ENCODE measurements around the gene PUSL1. TPM values are rescaled to one million over a fixed set of nuclear protein-coding genes. Genes with fewer than 3 reads are reported as not detected.

Gene PUSL1
- total RNA-seq, 4 donors from 2014 or later: 42.3 to 62.1 (median 53.7) TPM

DNA sequence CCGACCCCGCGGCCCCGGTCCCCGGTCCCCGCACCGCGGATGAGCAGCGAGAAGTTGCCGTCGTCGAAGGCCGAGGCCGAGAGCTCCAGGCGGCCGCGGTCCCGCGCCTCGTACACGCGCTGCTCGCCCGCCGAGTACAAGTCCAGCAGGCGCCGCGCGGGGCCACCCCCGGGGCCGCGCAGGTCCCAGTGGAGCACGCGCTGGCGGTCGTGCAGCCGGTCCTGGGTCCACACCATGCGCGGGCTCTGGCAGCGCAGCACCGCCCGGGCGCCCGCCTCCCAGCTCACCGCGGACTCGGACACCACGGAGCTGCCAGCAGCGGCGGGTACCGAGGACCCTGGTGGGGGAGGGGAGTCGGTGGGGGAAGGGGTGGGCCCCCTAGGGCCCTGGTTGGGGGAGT, 47.0 kb downstream of the PUSL1 start:
- no peak for TF ChIP-seq POLR2A (IDR thresholded peaks at IDR 0.05)
- intact Hi-C loops (cut with DNase I; ENCODE audit: low total_unique reads): no loop called here
- H3K4me3 ChIP-seq (ENCODE audit: low read depth, poor library complexity, severe bottlenecking): no peak overlapping the region
- DNase-seq (ENCODE audit: low spot score in 2 of 2): no peak
- WGBS, 2 donors: 1 to 2% methylated on average over 16 to 25 of the region's 52 CpGs

DNA sequence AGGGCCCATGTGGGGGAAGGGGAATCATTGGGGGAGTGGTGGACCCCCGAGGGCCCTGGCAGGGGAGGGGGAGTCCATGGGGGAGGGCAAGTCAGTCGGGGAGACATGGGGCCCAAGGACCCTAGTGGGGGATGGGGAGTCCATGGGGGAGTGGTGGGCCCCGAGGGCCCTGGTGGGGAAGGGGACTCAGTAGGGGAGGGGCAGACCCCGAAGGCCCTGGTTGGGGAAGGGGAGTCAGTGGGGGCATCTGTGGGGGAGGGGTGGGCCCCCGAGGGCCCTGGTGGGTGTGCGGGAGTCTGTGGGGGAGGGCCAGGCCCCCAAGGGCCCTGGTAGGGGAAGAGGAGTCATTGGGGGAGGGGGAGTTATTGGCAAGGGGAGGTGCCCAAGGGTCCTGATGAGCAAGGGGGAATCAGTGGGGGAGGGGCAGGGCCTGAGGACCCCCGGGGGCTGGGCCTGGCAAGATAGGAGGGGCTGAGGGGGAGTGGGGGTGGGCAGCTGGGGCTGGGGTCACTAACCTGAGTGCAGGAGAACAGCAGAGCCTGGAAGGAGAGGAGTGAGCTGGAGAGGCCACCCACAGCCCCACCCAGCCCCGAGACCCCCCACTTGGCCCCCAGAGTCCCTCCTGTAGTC, 47.9 kb downstream of the PUSL1 start:
- WGBS, 2 donors: 32 to 44% methylated on average over 8 of the region's 8 CpGs
- DNase-seq (ENCODE audit: low spot score in 2 of 2): no peak
- no peak for TF ChIP-seq POLR2A (IDR thresholded peaks at IDR 0.05)
- TF ChIP-seq, protein P1, sequence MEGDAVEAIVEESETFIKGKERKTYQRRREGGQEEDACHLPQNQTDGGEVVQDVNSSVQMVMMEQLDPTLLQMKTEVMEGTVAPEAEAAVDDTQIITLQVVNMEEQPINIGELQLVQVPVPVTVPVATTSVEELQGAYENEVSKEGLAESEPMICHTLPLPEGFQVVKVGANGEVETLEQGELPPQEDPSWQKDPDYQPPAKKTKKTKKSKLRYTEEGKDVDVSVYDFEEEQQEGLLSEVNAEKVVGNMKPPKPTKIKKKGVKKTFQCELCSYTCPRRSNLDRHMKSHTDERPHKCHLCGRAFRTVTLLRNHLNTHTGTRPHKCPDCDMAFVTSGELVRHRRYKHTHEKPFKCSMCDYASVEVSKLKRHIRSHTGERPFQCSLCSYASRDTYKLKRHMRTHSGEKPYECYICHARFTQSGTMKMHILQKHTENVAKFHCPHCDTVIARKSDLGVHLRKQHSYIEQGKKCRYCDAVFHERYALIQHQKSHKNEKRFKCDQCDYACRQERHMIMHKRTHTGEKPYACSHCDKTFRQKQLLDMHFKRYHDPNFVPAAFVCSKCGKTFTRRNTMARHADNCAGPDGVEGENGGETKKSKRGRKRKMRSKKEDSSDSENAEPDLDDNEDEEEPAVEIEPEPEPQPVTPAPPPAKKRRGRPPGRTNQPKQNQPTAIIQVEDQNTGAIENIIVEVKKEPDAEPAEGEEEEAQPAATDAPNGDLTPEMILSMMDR (IDR thresholded peaks at IDR 0.05): no peak
- intact Hi-C loops (cut with DNase I; ENCODE audit: low total_unique reads): no loop called here
- H3K4me3 ChIP-seq (ENCODE audit: low read depth, poor library complexity, severe bottlenecking): no peak overlapping the region

DNA sequence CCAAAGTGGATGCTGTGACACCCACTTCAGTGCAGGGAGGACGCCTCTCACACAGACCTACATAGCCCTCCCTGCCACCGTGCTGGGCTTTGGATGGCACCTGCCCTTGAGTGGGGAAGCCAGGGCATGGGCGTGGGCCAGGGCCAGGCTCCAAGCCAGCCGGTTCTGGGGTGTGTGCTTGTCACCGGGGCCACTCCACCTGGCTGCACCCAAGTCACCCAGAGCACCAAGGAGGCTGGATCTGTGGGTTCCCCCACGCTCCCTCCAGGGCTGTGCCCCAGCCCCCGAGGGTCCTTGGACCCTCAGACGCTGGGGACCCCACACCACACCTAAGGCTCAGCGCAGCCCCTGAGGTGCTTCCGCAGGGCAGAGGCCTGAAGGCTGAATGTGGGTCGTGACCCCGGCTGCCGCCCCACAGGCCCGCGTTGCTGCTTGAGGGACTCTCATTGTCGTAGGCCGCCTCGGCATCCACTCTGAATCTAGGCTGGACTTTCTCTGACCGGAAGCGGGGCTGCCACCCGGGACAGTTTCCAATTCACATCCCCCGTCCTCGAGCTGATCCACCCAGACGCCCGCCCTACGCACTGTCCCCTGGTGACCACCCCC, 48.5 kb downstream of the PUSL1 start:
- TF ChIP-seq POLR2A (IDR thresholded peaks at IDR 0.05): no peak
- TF ChIP-seq, protein P1 (IDR thresholded peaks at IDR 0.05): no peak
- intact Hi-C loops (cut with DNase I; ENCODE audit: low total_unique reads): no loop called here
- WGBS, 2 donors: 51 to 53% methylated on average over 13 to 21 of the region's 26 CpGs
- peak overlapping the region; percentile 36 for H3K4me3 ChIP-seq (ENCODE audit: low read depth, poor library complexity, severe bottlenecking)
- DNase-seq (ENCODE audit: low spot score in 2 of 2): no peak

DNA sequence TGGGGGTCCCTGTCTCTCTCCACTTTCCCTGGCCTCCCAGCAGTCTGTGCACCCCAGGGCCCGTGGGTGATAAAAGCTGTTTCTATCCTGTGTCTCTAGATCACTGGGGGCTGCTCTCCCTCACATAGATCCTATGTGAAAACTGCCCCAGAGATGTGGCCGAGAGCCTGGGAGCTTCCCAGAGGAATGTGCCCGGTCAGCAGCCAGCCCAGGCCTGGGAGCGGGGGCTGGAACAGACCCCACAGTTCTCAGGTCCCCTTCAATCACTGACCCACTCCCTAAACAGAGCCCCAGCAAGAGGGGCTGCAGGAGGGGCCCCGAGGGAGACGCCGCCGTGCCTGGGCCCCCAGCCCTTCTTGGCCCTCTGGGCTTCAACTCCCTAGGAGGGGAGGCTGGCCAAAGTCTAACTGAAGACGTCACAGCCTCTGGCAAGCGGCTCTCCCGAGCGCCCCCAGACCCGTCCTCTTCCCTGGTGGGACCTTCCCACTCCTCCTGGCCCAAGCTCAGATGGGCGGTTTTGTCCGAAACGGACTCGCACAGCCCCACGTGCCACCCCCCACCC, 49.6 kb downstream of the PUSL1 start:
- TF ChIP-seq, protein P1 (IDR thresholded peaks at IDR 0.05): no peak
- no peak for TF ChIP-seq POLR2A (IDR thresholded peaks at IDR 0.05)
- intact Hi-C loops (cut with DNase I; ENCODE audit: low total_unique reads): no loop called here
- DNase-seq (ENCODE audit: low spot score in 2 of 2): no peak
- 26 to 31% methylated on average over 17 of the region's 18 CpGs for WGBS, 2 donors
- H3K4me3 ChIP-seq (ENCODE audit: low read depth, poor library complexity, severe bottlenecking): peak overlapping the region; percentile 36

DNA sequence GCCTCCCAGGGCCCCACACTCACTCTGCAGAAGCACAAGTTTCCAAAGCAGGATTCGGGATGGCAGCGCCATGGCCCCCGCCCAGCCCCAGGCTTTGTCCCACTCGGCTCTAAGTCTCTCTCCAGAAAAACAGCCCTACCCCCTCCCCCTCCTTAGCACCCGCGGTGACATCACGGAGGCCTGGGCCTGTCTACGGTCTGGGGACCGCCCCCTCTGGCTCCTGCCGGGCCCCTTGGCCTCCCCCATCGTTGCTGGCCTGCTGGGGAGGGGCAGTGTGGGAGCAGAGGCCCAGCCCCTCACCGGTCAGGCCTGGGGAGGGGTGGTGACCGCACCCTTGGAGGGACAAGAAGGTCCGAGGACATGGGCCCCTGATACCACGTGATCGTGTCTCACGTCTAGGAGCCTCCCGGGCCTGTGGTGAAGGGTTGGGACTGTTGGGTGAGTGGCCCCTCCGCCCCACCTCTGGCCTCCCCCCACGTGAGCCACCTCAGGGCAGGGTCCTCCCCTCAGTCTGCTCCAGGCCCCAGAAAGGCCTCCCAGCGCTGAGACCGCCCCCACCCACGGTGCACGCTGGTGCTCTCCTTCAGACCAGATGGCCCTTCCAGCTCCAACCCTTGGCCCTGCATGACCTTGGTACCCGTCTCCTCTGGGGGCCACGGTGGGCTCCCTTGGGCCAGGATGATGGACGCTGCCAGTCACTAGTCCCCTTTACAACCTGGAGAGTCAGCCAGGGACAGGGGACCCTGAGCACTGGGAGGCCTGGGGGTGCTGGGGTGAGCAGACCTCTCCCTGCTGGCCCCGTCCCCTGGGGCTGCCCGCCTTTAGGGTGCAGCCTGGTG, 50.3 kb downstream of the PUSL1 start, which contains the start of gene MXRA8:
MXRA8 (minus strand) TSS at position 123 of the 839 bp plus-strand sequence; CDS start at position 72, 51 bp downstream.
- no peak for DNase-seq (ENCODE audit: low spot score in 2 of 2)
- intact Hi-C loops (cut with DNase I; ENCODE audit: low total_unique reads): no loop called here
- 29 to 31% methylated on average over 23 to 27 of the region's 29 CpGs for WGBS, 2 donors
- TF ChIP-seq, protein P1 (IDR thresholded peaks at IDR 0.05): no peak
- TF ChIP-seq POLR2A (IDR thresholded peaks at IDR 0.05): no peak
- H3K4me3 ChIP-seq (ENCODE audit: low read depth, poor library complexity, severe bottlenecking): peak within 1 kb of the TSS; percentile 36

DNA sequence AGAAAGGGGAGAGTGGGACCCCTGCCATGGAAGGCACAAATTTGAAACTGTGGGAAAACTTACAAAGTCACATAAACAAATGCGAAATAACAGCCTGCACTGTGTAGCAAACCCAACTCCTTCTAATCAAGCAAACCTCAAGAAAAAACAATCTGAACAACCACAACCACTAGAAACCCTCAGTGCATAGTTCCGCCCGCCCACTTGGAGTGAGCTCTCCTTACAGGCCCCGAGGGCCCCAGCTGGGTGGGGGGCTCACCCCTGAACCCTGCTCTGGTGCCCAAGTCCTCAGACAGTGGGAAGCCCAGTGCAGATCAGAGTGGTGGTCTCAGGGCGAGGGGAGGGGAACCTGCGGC, 50.9 kb downstream of the PUSL1 start:
- no peak overlapping the region for H3K4me3 ChIP-seq (ENCODE audit: low read depth, poor library complexity, severe bottlenecking)
- TF ChIP-seq, protein P1 (IDR thresholded peaks at IDR 0.05): no peak
- TF ChIP-seq POLR2A (IDR thresholded peaks at IDR 0.05): no peak
- WGBS, 2 donors: 36 to 49% methylated on average over 6 of the region's 6 CpGs
- no peak for DNase-seq (ENCODE audit: low spot score in 2 of 2)
- intact Hi-C loops (cut with DNase I; ENCODE audit: low total_unique reads): no loop called here

Data from lower leg skin (tissue), 4 donors.